VCaP (cell line): Measurements from ENCODE around the gene TFDP2.
"Not testable (repeated sequence)": the region's sequence is repeated elsewhere in the genome, so short reads cannot be mapped to it uniquely, and the experiment has no call there.

ENCODE experiments used
- H3K27ac ChIP-seq: fragments of 450-650 bp; 2 replicates; pipeline ENCODE4 v1.5.1; 2017
- TF ChIP-seq, protein P1 (sequence below): fragments of 450-650 bp; conservative IDR thresholded peaks from 2 replicates; pipeline ENCODE4 v1.5.1; 2017; ENCODE audit warnings: mild to moderate bottlenecking, moderate library complexity

TFDP2 gene

DNA sequence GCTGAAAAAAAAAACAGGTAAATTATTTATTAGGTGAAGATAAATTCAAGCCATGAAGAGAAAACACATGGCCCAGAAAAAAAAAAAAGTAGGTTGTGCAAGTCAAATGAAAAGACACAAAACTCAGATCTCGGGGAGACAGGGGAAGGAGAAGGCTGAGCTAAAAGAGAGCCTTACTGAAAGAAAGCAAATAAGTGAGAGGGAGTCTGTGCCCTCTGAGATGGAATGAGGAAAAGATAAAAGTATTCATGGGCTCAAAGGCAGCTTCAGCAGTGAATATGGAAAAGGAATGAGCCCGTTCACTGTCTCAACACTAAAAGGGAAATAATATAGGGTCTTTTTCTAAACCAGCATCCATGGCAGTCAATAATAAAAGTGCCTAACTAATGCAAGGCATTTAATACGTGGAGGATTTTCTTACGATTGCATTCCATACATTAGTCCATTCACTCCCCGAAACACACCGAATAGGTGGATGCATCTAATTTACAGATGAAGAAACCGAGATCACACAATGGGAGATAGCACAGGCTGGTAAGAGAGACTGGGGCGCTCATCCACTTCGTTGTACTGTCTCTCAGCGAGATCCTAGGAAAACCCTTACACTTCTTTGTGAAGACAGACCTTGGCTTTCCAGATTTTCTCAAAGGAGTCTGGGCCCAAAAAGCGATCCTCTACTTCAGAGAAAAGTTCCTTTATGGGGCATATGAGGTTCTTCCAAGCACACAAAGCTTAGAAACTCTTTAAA lies 1.1 kb downstream of the TFDP2 start:
- TF ChIP-seq, protein P1, sequence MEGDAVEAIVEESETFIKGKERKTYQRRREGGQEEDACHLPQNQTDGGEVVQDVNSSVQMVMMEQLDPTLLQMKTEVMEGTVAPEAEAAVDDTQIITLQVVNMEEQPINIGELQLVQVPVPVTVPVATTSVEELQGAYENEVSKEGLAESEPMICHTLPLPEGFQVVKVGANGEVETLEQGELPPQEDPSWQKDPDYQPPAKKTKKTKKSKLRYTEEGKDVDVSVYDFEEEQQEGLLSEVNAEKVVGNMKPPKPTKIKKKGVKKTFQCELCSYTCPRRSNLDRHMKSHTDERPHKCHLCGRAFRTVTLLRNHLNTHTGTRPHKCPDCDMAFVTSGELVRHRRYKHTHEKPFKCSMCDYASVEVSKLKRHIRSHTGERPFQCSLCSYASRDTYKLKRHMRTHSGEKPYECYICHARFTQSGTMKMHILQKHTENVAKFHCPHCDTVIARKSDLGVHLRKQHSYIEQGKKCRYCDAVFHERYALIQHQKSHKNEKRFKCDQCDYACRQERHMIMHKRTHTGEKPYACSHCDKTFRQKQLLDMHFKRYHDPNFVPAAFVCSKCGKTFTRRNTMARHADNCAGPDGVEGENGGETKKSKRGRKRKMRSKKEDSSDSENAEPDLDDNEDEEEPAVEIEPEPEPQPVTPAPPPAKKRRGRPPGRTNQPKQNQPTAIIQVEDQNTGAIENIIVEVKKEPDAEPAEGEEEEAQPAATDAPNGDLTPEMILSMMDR, result no peak
- peak overlapping the region; percentile 83 for H3K27ac ChIP-seq

DNA sequence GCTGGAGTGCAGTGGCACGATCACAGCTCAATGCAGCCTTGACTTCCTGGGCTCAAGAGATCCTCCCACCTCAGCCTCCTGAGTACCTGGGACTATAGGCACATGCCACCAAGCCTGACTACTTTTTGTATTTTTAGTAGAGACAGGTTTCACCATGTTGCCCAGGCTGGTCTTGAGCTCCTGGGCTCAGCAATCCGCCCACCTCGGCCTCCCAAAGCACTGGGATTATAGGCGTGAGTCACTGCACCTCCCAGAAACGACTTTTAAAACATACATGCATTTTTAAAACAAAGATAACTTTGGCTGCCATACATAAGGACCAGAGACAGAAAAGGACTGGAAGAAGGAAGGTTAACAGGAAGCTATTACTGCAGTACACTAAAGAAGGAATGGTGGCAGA lies 4.8 kb downstream of the TFDP2 start:
- not testable (repeated sequence) for H3K27ac ChIP-seq

DNA sequence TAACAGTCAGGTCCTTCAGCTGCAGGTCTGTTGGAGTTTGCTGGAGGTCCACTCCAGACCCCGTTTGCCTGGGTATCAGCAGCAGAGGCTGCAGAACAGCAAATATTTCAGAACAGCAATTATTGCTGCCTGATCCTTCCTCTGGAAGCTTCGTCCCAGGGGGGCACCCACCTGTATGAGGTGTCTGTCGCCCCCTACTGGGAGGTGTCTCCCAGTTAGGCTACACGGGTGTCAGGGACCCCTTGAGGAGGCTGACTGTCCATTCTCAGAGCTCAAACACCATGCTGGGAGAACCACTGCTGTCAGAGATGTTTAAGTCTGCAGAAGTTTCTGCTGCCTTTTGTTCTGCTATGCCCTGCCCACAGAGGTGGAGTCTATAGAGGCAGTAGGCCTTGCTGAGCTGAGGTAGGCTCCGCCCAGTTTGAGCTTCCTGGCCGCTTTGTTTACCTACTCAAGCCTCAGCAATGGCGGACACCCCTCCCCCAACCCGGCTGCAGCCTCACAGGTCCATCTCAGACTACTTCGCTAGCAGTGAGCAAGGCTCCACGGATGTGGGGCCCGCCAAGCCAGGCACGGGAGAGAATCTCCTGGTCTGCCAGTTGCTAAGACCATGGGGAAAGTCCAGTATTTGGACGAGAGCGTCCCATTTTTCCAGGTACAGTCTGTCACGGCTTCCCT lies 8.6 kb downstream of the TFDP2 start:
- not testable (repeated sequence) for H3K27ac ChIP-seq

DNA sequence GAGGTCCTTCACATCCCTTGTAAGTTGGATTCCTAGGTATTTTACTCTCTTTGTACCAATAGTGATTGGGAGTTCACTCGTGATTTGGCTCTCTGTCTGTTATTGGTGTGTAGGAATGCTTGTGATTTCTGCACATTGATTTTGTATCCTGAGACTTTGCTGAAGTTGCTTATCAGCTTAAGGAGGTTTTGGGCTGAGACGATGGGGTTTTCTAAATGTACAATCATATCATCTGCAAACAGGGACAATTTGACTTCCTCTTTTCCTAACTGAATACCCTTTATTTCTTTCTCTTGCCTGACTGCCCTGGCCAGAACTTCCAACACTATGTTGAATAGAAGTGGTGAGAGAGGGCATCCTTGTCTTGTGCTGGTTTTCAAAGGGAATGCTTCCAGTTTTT lies 12.3 kb downstream of the TFDP2 start:
- H3K27ac ChIP-seq, result not testable (repeated sequence)

DNA sequence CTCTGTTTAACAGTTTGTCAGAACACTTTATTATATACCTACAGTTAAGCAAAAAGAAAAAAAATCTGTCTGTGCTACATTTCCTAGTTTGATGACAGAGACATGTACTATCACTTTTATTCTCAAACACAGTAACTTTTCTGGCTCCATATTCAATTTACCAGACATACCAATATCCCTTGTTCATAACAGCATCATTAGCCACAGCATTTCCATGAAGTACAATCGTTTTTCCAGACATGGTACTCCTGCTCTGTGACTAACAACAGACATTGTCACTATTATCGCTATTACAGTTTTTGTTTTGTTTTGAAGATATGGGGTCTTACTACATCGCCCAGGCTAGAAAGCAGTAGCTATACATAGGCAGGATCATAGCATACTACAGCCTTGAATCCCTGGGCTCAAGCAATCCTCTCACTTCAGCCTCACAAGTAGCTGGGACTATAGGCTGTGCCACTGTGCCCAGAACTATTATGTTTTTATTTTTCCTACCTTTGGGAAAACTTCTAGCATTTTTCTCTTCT lies 14.5 kb downstream of the TFDP2 start:
- H3K27ac ChIP-seq, result no peak overlapping the region
- TF ChIP-seq, protein P1, result no peak

DNA sequence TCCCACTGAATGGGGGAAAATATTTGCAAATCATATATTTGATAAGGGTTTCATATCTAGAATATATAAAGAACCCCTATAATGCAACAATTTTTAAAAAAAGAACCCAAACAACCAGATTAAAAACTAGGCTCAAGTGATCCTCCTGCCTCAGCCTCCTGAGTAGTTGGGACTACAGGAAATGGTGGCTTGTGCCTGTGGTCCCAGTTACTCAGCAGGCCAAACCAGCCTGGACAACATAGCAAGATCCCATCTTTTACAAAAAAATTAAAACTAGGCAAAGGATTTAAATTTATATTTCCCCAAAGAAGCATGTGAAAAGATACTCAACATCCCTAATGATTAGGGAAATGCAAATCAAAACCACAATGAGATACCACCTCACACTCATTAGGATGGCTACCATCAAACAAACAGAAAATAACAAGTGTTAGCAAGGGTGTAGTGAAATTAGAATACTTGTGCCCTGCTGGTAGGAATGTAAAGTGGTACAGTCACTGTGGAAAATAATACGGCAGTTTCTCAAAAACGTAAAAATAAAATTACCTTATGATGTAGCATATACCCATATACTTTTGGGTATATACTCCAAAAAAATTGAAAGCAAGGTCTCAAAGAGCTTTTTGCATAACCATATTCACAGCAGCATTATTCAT lies 19.7 kb downstream of the TFDP2 start:
- H3K27ac ChIP-seq, result no peak overlapping the region
- TF ChIP-seq, protein P1, result no peak

DNA sequence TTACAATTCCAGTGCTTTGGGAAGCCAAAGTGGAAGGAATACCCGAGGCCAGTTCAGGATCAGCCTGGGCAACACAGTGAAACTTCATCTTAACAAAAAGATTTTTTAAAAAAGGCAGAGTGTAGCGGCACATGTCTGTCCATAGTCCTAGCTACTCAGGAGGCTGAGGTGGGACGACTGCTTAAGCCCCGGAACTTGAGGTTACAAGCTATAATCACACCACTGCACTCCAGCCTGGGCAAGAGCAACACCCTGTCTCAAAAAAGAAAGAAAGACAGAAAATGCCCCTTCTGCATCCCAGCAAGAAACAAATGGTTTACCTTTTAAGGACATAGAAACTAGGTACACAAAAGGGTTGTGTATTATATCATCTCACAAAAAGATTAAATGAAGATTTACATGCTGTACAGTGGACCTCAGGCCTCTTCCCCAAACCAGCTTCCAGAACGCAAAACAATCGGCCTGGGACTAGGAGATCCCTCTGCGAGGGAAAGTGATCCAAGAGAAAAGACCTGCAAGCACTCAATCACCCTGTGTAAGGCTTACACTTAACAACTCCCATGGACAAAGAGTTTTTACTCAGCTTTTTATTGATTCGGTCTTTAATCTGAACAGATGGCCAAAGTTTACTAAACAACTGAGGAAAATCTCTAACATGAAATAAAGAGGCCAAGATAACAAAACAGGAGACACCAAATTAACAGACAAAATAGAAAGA lies 21.2 kb downstream of the TFDP2 start:
- no peak overlapping the region for H3K27ac ChIP-seq
- TF ChIP-seq, protein P1, result no peak

DNA sequence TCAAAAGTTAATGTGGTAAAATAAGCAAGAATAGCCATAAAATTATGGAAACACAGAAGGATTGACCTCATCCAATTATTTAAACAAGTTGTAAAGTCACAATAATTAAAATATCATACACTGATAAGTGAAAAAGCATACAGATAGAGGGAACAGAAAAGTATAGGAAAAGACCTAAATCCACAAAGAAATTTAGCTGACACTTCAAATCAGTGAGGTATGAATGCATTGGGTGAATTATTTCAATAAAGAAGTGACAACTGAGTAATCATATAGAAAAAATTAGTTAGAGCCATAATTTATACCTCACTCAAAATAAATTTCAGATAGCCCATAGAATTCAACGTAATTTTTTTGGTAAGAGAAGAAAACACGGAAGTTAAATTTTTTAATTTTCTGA lies 25.1 kb downstream of the TFDP2 start:
- no peak overlapping the region for H3K27ac ChIP-seq
- TF ChIP-seq, protein P1, result no peak
